Thoracic aorta (tissue), 2 donors: ENCODE results near the gene NNT. TPM values are rescaled to one million over a fixed set of nuclear protein-coding genes. Genes with fewer than 3 reads are reported as not detected.

Experiments used
- ATAC-seq: fragments of 150-250 bp; one replicate; pipeline ENCODE4 v1.8.0; 2017; ENCODE audit warnings: low read depth; ENCODE audit not compliant: insufficient number of reproducible peaks, low FRiP score
- DNase-seq: peaks from one replicate; pipeline ENCODE4 v3.0.0-alpha.2; 2020; ENCODE audit warnings: low spot score
- H3K27ac ChIP-seq, 2 donors: fragments of 200-600 bp; sonication (generic); 1 replicate in 1 of 2; 2 replicates in 1 of 2; pipeline ENCODE4 v1.5.1; 2016; ENCODE audit warnings: mild to moderate bottlenecking in 2 of 2, moderate library complexity in 2 of 2
- H3K27me3 ChIP-seq: fragments of 200-600 bp; sonication (generic); replicated peaks from 2 replicates; pipeline ENCODE4 v1.6.0; 2016; ENCODE audit warnings: mild to moderate bottlenecking; ENCODE audit not compliant: insufficient read depth
- H3K36me3 ChIP-seq: fragments of 200-600 bp; sonication (generic); one replicate; pipeline ENCODE4 v1.5.1; 2016
- H3K4me1 ChIP-seq, 2 donors: fragments of 200-600 bp; sonication (generic); 1 replicate in 1 of 2; 2 replicates in 1 of 2; pipeline versions ENCODE4 v1.5.1 to v1.6.0; 2016; ENCODE audit warnings: low read depth in 2 of 2, mild to moderate bottlenecking in 1 of 2; ENCODE audit not compliant: control insufficient read depth in 1 of 2
- H3K4me3 ChIP-seq: fragments of 200-600 bp; sonication (generic); 2 replicates; pipeline ENCODE4 v1.5.1; 2016; ENCODE audit warnings: mild to moderate bottlenecking
- H3K9me3 ChIP-seq: fragments of 200-600 bp; sonication (generic); 2 replicates; pipeline ENCODE4 v1.5.1; 2016
- CTCF ChIP-seq: fragments of 200-600 bp; sonication (generic); IDR thresholded peaks from one replicate; pipeline ENCODE4 v1.5.1; 2019; ENCODE audit warnings: antibody characterized with exemption
- total RNA-seq, 2 donors: library from RNA; depleted of rRNA; stranded (reverse); fragments of >200 nt; gene quantifications; one replicate each; pipeline versions ENCODE4 v1.1.0 to v1.2.3, GENCODE V29; 2016

The NNT gene
- total RNA-seq, 2 donors from 2014 or later, result 27.9 to 28.9 TPM

GRCh38 chr5:43616535-43616934 is 13.6 kb downstream of the NNT start:
- no peak overlapping the region for H3K4me3 ChIP-seq
- ATAC-seq (no peak), DNase-seq (no peak)
- H3K9me3 ChIP-seq, result no peaks in the 10 kb centered on the region
- no peak for TF ChIP-seq CTCF
- H3K27ac ChIP-seq, result no peak overlapping the region
- peaks cover 0 to 5% of the 10 kb centered on the region in 2 donors for H3K4me1 ChIP-seq
- no peaks in the 10 kb centered on the region for H3K27me3 ChIP-seq
- peaks cover 21% of the 10 kb centered on the region for H3K36me3 ChIP-seq

GRCh38 chr5:43619380-43619779 is 16.4 kb downstream of the NNT start:
- H3K27me3 ChIP-seq, result no peaks in the 10 kb centered on the region
- no peaks in the 10 kb centered on the region for H3K9me3 ChIP-seq
- TF ChIP-seq CTCF, result no peak
- H3K4me1 ChIP-seq, result peaks cover 0 to 5% of the 10 kb centered on the region in 2 donors
- H3K4me3 ChIP-seq, result no peak overlapping the region
- ATAC-seq (no peak), DNase-seq (no peak)
- H3K27ac ChIP-seq, result no peak overlapping the region
- peaks cover 4% of the 10 kb centered on the region for H3K36me3 ChIP-seq

GRCh38 chr5:43619911-43620310 is 16.9 kb downstream of the NNT start:
- Histone ChIP-seq H3K27ac (no peak overlapping the region), H3K4me3 (no peak overlapping the region), H3K4me1 (peaks cover 0 to 5% of the 10 kb centered on the region in 2 donors), H3K9me3 (no peaks in the 10 kb centered on the region), H3K27me3 (no peaks in the 10 kb centered on the region), H3K36me3 (peaks cover 4% of the 10 kb centered on the region)
- ATAC-seq (no peak), DNase-seq (no peak)
- no peak for TF ChIP-seq CTCF

GRCh38 chr5:43620944-43621505 is 18.0 kb downstream of the NNT start:
- Histone ChIP-seq H3K4me1 (peaks cover 0 to 4% of the 10 kb centered on the region in 2 donors), H3K9me3 (no peaks in the 10 kb centered on the region), H3K27ac (no peak overlapping the region), H3K36me3 (peaks cover under 1% of the 10 kb centered on the region), H3K4me3 (no peak overlapping the region), H3K27me3 (no peaks in the 10 kb centered on the region)
- TF ChIP-seq CTCF, result no peak
- no peak for ATAC-seq
- no peak for DNase-seq

- Histone ChIP-seq H3K4me1 (no peaks in the 10 kb centered on the region), H3K4me3 (no peak overlapping the region), H3K9me3 (no peaks in the 10 kb centered on the region), H3K27me3 (no peaks in the 10 kb centered on the region), H3K36me3 (no peaks in the 10 kb centered on the region), H3K27ac (no peak overlapping the region)
- no peak for TF ChIP-seq CTCF
- no peak for DNase-seq
- ATAC-seq, result no peak
Measured at GRCh38 chr5:43622074-43622473, 19.1 kb downstream of the NNT start.
